OCI-LY7 (cell line): Measurements from ENCODE around the gene MIA. TPM values are rescaled to one million over a fixed set of nuclear protein-coding genes. Genes with fewer than 3 reads are reported as not detected.

Experiments used
- BruUV-seq: library from RNA; stranded (reverse); fragments of 400-500 nt; replicated peaks from 2 replicates; lab custom pipeline; 2021; lab: Mats Ljungman, UMichigan
- CTCF ChIA-PET: fragments of 300-600 bp; sonication (Branson Sonifier 250); formaldehyde crosslinking; loops from one replicate; lab custom pipeline; 2022; ENCODE audit warnings: antibody characterized with exemption; ENCODE audit not compliant: unreplicated experiment; lab: Charles Lee
- POLR2A ChIA-PET: fragments of 300-600 bp; sonication (Branson Sonifier 250); formaldehyde crosslinking; loops from one replicate; lab custom pipeline; 2022; ENCODE audit warnings: antibody characterized with exemption; lab: Charles Lee
- DNase-seq: peaks from one replicate; pipeline ENCODE4 v3.0.0-alpha.2; 2015; ENCODE audit warnings: low spot score
- H2AFZ ChIP-seq: fragments of 200-600 bp; sonication (generic), shearing (Covaris generic); 2 replicates; pipeline ENCODE4 v1.6.1; 2014; ENCODE audit warnings: mild to moderate bottlenecking, antibody characterized with exemption, low read length, moderate library complexity
- H3K27ac ChIP-seq: fragments of 200-600 bp; sonication (generic); 2 replicates; pipeline ENCODE4 v1.5.1; 2014; ENCODE audit warnings: mixed run types, low read depth, mild to moderate bottlenecking, moderate library complexity, low read length, inconsistent platforms; ENCODE audit not compliant: poor library complexity, severe bottlenecking
- H3K36me3 ChIP-seq: fragments of 200-600 bp; sonication (generic); 2 replicates; pipeline ENCODE4 v1.6.1; 2014; ENCODE audit warnings: mild to moderate bottlenecking, antibody characterized with exemption, low read length, moderate library complexity, mixed read lengths; ENCODE audit not compliant: insufficient read depth
- H3K4me1 ChIP-seq: fragments of 200-600 bp; sonication (generic); 2 replicates; pipeline ENCODE4 v1.5.1; 2014; ENCODE audit warnings: mild to moderate bottlenecking, low read length; ENCODE audit not compliant: insufficient read depth, poor library complexity, severe bottlenecking
- H3K4me2 ChIP-seq: fragments of 200-600 bp; sonication (generic); 2 replicates; pipeline ENCODE4 v1.6.1; 2014; ENCODE audit warnings: mild to moderate bottlenecking, low read length
- H3K4me3 ChIP-seq: fragments of 200-600 bp; sonication (generic); 2 replicates; pipeline ENCODE4 v1.5.1; 2014; ENCODE audit warnings: mild to moderate bottlenecking, low read depth, low read length; ENCODE audit not compliant: poor library complexity, severe bottlenecking
- H3K79me2 ChIP-seq: fragments of 200-600 bp; sonication (generic); 2 replicates; pipeline ENCODE4 v1.6.1; 2016; ENCODE audit warnings: low read depth, mild to moderate bottlenecking, low read length, moderate library complexity, mixed read lengths; ENCODE audit not compliant: insufficient read depth
- H3K9me2 ChIP-seq: fragments of 200-600 bp; sonication (generic); 2 replicates; pipeline ENCODE4 v1.6.1; 2016; ENCODE audit warnings: mild to moderate bottlenecking, low read length, mixed read lengths; ENCODE audit not compliant: insufficient read depth
- H3K9me3 ChIP-seq: fragments of 200-600 bp; sonication (generic); 2 replicates; pipeline ENCODE4 v1.6.1; 2014; ENCODE audit warnings: mild to moderate bottlenecking, mixed run types, low read length, mixed read lengths
- H4K20me1 ChIP-seq: fragments of 200-600 bp; sonication (generic); 2 replicates; pipeline ENCODE4 v1.6.1; 2014; ENCODE audit warnings: mild to moderate bottlenecking, antibody characterized with exemption, low read length, moderate library complexity, mixed read lengths; ENCODE audit not compliant: insufficient read depth
- EZH2phosphoT487 ChIP-seq: fragments of 200-600 bp; sonication (generic); IDR thresholded peaks from 2 replicates; pipeline ENCODE4 v1.6.1; 2018; ENCODE audit warnings: low read depth, borderline replicate concordance, mild to moderate bottlenecking, mixed run types, antibody characterized with exemption, low read length, moderate library complexity, mixed read lengths
- intact Hi-C: fragments of 100-400 bp; cut with micrococcal nuclease; formaldehyde crosslinking; loops from one replicate; pipeline ENCODE4 v1.10.0; 2022; ENCODE audit not compliant: unreplicated experiment
- total RNA-seq, 2 experiments: library from RNA; depleted of rRNA in 1 of 2; stranded (reverse); fragments of >200 nt in 1 of 2; shearing (Covaris generic) in 1 of 2; gene quantifications; 2 replicates each; pipeline ENCODE4 v1.2.3, GENCODE V29; 2014 to 2022
- TF ChIP-seq, protein P1 (sequence below): fragments of 200-600 bp; sonication (generic); conservative IDR thresholded peaks from 2 replicates; pipeline ENCODE4 v1.5.1; 2014; ENCODE audit warnings: mild to moderate bottlenecking, antibody characterized with exemption, low read length, moderate library complexity, mixed read lengths

The MIA gene
- total RNA-seq, 2 experiments from 2014 or later = not detected

DNA sequence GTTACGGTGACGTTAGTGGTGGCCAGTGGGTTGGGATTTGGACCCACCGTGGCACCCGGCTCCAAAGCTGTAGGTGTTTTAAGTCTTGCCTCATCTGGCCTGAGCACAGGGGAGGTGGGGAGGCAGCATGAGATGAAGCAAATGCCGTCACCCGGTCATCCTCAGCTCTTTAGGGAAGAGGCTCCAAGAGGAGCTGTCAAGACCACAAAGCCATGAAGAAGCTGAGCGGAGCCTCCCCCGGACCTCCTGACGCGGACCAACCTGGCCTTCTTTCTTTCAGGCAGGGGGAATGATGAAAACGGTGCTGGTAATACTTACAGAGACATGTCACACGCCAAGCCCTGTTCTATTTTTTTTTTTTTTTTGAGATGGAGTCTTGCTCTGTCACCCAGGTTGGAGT lies 32.4 kb upstream of the MIA start:
- TF ChIP-seq, protein P1, sequence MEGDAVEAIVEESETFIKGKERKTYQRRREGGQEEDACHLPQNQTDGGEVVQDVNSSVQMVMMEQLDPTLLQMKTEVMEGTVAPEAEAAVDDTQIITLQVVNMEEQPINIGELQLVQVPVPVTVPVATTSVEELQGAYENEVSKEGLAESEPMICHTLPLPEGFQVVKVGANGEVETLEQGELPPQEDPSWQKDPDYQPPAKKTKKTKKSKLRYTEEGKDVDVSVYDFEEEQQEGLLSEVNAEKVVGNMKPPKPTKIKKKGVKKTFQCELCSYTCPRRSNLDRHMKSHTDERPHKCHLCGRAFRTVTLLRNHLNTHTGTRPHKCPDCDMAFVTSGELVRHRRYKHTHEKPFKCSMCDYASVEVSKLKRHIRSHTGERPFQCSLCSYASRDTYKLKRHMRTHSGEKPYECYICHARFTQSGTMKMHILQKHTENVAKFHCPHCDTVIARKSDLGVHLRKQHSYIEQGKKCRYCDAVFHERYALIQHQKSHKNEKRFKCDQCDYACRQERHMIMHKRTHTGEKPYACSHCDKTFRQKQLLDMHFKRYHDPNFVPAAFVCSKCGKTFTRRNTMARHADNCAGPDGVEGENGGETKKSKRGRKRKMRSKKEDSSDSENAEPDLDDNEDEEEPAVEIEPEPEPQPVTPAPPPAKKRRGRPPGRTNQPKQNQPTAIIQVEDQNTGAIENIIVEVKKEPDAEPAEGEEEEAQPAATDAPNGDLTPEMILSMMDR = no peak
- no peak for TF ChIP-seq EZH2phosphoT487
- Histone ChIP-seq H4K20me1 (no peaks in the 10 kb centered on the region), H2AFZ (no peak overlapping the region), H3K9me3 (no peaks in the 10 kb centered on the region), H3K79me2 (peaks cover 4% of the 10 kb centered on the region; the same call in 1 of the 2 replicates), H3K36me3 (peaks cover 10% of the 10 kb centered on the region; the same call in 1 of the 2 replicates), H3K9me2 (no peaks in the 10 kb centered on the region), H3K4me2 (no peak overlapping the region), H3K27ac (no peak overlapping the region), H3K4me3 (no peak overlapping the region), H3K4me1 (peaks cover 3% of the 10 kb centered on the region)
- ChIA-PET CTCF (no interaction called here), POLR2A (interaction anchor here (0.9 kb wide), 1 partner anchor 16 kb away, joined by 3 read pairs; no protein-coding TSS in a partner anchor)
- intact Hi-C loops = no loop called here
- DNase-seq = no peak
- BruUV-seq = no TSS peak

GRCh38 chr19:40743926-40744325 lies 31.4 kb upstream of the MIA start:
- Histone ChIP-seq H3K9me2 (no peaks in the 10 kb centered on the region), H3K79me2 (peaks cover 6% of the 10 kb centered on the region; the same call in 1 of the 2 replicates), H3K27ac (no peak overlapping the region), H4K20me1 (no peaks in the 10 kb centered on the region), H3K4me2 (no peak overlapping the region), H3K4me3 (no peak overlapping the region), H3K4me1 (peaks cover 13% of the 10 kb centered on the region), H3K36me3 (peaks cover 10% of the 10 kb centered on the region; the same call in 1 of the 2 replicates), H3K9me3 (no peaks in the 10 kb centered on the region), H2AFZ (no peak overlapping the region)
- CTCF ChIA-PET = no interaction called here
- POLR2A ChIA-PET = interaction anchor here (0.9 kb wide), 1 partner anchor 17 kb away, joined by 3 read pairs; no protein-coding TSS in a partner anchor
- intact Hi-C loops = no loop called here
- TF ChIP-seq EZH2phosphoT487 = no peak
- TF ChIP-seq, protein P1 = no peak
- DNase-seq = no peak
- no TSS peak for BruUV-seq
